Stimulated activated CD4-positive, alpha-beta T cell treated with anti-CD3 and anti-CD28 coated beads, Interleukin-12 subunit alpha, Interleukin-12 subunit beta, amount 100 ng/mL, for 48 hours (primary cell): ENCODE measurements around the gene TP53BP1.

Experiments
- DNase-seq, 3 donors: peaks; one replicate each; pipeline ENCODE4 v3.0.0-alpha.2; 2020; ENCODE audit warnings: low read depth in 2 of 3, low spot score in 1 of 3

TP53BP1 gene

GRCh38 chr15:43492266-43492665 is 690 bp downstream of the TP53BP1 start:
- no peak for DNase-seq

DNA sequence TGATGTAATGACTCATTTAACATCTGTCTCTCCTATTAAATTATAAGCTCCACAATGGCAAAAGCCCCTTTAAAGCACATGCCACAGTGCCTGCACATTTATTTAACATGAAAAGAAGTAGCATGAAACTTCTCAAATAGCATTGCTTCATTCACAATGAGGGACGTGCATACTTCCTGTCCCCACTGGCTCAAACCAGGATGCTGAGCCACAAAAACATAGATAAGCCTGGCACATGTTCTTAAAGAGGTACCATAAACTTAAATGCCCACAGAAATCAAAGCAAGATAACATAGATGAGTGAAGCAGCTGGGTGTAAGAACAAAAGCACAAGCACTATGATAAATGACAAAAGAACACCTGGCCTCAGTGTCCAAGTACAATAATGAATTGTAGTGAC is 3.8 kb downstream of the TP53BP1 start:
- DNase-seq, result no peak

DNA sequence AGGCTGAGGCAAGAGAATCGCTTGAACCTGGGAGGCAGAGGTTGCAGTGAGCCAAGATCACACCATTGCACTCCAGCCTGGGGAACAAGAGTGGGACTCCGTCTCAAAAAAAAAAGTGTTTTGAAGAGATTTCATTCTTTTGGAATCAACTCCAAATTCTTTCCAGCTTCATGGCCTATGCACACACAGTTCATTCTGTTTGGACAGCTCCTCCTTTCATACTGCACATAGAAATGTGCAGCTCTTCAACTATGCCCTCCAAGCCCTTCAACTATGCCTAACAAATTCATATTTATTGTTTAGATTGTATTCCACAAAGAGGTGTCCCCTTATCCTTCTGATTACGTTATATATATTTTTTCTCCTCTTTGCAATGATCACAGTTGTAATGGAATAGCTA is 4.2 kb downstream of the TP53BP1 start:
- DNase-seq, result no peak

GRCh38 chr15:43487271-43487895 is 5.6 kb downstream of the TP53BP1 start:
- no peak for DNase-seq

GRCh38 chr15:43484455-43484854 is 8.5 kb downstream of the TP53BP1 start:
- no peak for DNase-seq

DNA sequence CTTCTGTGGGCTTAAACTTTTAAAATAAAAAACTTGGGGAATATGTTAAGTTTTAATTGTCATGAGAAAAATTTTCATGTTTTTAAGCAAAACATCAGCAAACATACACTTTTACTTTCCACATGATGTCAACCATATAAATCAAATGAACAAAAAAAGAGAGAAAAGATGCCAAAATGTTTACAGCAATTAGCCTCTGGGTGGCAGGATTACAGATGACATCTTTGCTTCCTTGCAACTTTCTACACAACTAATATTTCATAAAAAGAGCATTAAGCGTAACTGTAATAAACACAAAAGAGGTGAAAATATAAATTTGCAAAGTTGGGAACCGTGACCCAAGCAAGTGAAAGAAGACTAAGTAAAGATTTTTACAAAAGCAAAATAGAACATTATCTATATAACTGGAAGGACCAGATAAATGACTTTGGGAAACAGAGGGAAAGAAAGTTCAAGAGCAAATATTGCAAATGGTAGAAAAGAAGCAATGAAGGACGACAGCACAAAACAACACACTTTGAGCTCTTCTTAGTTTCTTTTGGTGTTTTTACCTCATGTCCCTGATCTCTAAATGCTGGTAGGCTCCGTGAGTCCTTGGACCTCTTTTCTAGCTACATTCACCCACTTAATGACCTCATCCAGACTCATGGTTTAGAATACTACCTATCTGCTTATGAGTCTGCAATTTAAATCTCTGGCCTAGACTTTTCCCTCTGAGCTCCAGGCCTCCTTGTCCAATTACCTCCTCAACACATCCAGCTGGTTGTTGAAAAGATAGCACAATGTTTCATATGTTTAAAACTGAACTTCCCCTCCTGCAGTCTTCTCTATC is 9.4 kb downstream of the TP53BP1 start:
- no peak for DNase-seq

- DNase-seq, result no peak
Measured at GRCh38 chr15:43473885-43474284, 19.1 kb downstream of the TP53BP1 start.

DNA sequence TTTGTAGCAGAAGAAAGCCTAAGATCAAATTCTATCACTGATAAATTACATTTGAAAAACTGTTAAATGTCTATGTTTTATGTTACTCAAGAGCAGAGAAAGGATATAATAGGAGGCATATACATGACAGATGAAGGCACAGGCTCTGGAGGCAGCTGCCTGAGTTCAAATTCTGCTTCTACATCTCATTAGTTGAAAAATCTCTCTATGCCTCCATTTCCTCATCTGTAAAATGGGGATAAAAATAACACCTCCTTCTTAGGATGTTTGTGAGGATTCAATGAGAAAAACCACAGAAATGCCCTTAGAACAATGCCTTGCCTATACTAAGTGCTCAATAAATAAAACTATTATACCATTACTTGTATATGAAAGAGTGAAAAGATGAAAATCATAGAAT is 21.0 kb downstream of the TP53BP1 start:
- no peak for DNase-seq

- no peak for DNase-seq
Measured at GRCh38 chr15:43469867-43470266, 23.1 kb downstream of the TP53BP1 start.

GRCh38 chr15:43465100-43465499 is 27.9 kb downstream of the TP53BP1 start:
- DNase-seq, result no peak

DNA sequence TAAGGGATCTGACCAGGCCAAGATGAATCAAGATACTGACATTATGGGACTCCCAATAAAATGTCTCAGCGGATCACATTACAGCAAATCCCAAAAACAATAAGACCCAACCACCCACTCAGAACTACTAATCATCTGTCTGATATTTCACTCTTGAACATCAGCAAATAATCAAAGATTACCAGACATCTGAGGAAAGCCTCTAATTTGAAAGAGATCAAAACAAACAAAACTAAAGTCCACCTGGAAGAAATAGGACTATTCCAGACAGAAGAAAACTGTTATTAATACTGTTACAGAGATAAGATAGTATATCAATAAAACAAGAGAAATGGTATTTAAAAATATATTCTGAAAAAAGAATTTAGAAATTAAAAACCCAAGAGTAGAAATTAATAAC is 29.0 kb downstream of the TP53BP1 start:
- no peak for DNase-seq

DNA sequence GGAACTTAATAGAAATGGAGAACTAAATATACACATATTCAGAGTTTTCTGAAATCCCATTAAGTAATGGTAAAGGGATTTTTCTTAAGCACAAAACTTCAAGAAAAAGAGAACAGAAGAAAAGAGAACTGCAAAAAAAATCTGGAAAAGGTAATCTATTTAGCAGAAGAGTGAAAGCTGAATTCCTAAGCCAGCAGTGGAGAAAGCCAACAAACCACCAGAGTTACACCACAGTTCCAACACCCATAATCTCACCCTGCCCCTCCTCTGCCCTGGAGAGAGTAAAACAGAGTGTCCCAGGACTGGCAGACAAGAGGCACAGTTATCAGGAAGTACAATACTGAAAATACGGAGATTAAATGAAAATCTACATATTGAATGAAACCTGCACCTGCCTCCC is 29.4 kb downstream of the TP53BP1 start:
- no peak for DNase-seq

GRCh38 chr15:43449981-43450380 is 43.0 kb downstream of the TP53BP1 start:
- no peak for DNase-seq

GRCh38 chr15:43446344-43446743 is 46.6 kb downstream of the TP53BP1 start:
- no peak for DNase-seq

DNA sequence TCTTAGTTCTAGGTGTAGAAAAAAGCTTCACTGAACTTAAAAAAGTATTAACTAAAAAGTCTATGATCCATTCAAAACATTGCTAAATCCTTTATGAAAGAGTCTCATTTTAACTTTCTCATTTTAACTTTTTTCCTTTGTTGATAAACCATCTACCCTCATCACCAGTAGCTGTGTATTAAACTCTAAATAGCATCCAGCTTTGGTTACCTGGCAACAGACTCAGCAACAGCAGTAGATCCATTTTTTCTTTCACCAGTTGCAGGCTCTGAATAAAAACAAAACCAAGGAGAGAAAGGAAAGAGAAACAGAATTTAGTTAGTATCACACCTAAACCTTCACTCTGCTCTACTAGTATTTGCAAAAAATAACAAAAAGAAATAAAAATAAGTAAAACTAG is 51.6 kb downstream of the TP53BP1 start:
- no peak for DNase-seq

DNA sequence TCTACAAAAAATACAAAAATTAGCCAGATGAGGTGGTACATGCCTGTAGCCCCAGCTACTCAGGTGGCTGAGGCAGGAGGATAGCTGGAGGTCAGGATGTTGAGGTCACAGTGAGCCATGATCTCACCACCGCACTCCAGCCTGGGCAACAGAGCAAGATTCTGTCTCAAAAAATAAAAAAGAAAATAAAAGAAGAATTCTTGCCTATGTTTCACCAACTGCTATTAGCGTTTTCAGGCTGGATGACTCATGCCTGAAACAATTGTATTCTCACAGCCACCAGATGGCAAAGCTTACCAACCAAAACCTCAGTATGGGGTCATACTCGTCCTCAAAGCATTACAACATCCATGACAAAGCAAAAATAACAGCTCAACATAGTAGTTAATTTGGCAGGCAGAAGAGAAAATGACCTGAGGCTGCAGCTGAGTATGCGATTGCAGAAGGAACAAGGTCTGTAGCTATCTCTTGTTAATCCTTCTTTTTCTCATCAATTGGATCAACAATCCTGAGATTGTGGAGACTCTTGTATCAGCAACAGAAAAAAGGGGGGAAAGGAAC is 52.2 kb downstream of the TP53BP1 start:
- DNase-seq, result peak; percentile 1 to 14 (median 2)

- DNase-seq, result no peak
Measured at GRCh38 chr15:43439268-43439667, 53.7 kb downstream of the TP53BP1 start.

DNA sequence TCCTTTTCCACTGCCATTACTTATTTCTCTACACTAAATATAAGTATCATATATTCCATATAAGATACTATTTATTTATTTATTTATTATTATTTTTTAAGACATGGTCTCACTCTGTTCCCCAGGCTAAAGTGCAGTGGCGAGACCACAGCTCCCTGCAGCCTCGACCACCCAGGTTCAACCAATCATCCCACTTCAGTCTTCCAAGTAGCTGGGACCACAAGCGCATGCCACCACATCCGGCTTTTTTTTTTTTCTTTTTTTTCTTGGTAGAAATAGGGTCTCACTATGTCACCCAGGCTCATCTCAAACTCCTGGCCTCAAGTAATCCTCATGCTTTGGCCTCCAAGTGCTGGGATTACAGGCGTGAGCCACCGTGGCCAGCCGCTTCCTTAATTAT is 56.6 kb downstream of the TP53BP1 start:
- DNase-seq, result no peak

DNA sequence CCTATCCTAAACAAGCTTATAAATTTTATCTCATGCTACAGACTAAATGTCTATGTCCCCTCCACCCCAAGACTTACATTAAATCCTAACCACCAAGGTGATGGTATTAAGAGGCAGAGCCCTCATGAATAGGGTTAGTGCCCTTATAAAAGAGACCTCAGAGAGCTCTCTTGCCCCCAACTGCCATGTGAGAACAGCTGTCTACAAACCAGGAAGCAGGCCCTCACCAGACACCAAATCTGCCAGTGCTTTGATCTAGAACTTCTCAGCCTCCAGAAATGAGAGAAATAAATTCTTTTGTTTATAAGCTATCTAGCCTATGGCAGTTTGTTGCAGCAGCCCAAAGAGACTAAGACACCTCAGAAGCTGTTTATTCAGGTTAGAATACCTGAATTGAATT is 58.5 kb downstream of the TP53BP1 start:
- DNase-seq, result no peak

- DNase-seq, result no peak
Measured at GRCh38 chr15:43433661-43434303, 59.2 kb downstream of the TP53BP1 start.

DNA sequence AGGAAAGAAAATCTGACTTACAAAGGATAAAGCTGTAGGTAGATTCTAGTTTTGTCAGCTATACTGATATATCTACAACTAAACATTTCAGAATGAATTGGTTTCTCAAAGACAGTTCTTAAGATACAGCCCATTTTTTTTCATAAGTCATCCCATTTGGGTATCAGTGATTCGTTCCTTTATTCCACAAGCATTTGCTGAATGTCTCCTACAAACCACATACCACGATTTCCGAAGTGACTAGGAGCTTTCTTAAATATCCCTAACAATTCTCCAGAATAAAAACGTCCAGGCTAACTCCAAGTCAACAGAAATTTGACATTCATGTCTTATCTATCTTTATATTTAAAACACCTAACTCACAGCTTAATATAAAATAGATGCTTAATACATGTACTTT is 59.8 kb downstream of the TP53BP1 start:
- DNase-seq, result no peak

GRCh38 chr15:43429687-43430086 is 63.3 kb downstream of the TP53BP1 start:
- no peak for DNase-seq
